ENCODE measurements around the gene SLC22A8.
"Not testable (repeated sequence)": the region's sequence is repeated elsewhere in the genome, so short reads cannot be mapped to it uniquely, and the experiment has no call there.

SLC22A8 gene

GRCh38 chr11:63015521-63016215, at the start of gene SLC22A8:
SLC22A8 (minus strand) TSS chr11:63015841; CDS start chr11:63014958, 883 bp downstream.
- no peak within 1 kb of the TSS for H3K4me3 ChIP-seq
- H3K9me3 ChIP-seq (ENCODE audit: low read depth, low read length) = no peaks in the 10 kb centered on the region
- DNase-seq (ENCODE audit: low read depth, low spot score) = no peak
- no peaks in the 10 kb centered on the region for H3K36me3 ChIP-seq (ENCODE audit: insufficient read depth, low read length)
- no peak within 1 kb of the TSS for H3K9ac ChIP-seq (ENCODE audit: insufficient read length)
- no peak within 1 kb of the TSS for H3K27ac ChIP-seq
- no peak for TF ChIP-seq EZH2 (IDR thresholded peaks at IDR 0.05)
- no peak for TF ChIP-seq POLR2AphosphoS5 (IDR thresholded peaks at IDR 0.05; ENCODE audit: borderline replicate concordance, low read depth, low read length)
- TF ChIP-seq FOXP2 (optimal IDR thresholded peaks at IDR 0.05; ENCODE audit: control extremely low read depth, extremely low read length, insufficient read depth) = no peak

- not testable (repeated sequence) for H3K27ac ChIP-seq; H3K9me3 ChIP-seq (ENCODE audit: low read depth, low read length); H3K4me3 ChIP-seq; H3K36me3 ChIP-seq (ENCODE audit: insufficient read depth, low read length); H3K9ac ChIP-seq (ENCODE audit: insufficient read length); DNase-seq (ENCODE audit: low read depth, low spot score)
Observed at GRCh38 chr11:63046203-63046602, 30.6 kb upstream of the SLC22A8 start.

GRCh38 chr11:63042596-63042995, 27.0 kb upstream of the SLC22A8 start:
- no peak overlapping the region for H3K27ac ChIP-seq
- H3K36me3 ChIP-seq (ENCODE audit: insufficient read depth, low read length) = no peaks in the 10 kb centered on the region
- TF ChIP-seq FOXP2 (optimal IDR thresholded peaks at IDR 0.05; ENCODE audit: control extremely low read depth, extremely low read length, insufficient read depth) (no peak), EZH2 (IDR thresholded peaks at IDR 0.05) (no peak), POLR2AphosphoS5 (IDR thresholded peaks at IDR 0.05; ENCODE audit: borderline replicate concordance, low read depth, low read length) (no peak)
- H3K9ac ChIP-seq (ENCODE audit: insufficient read length) = no peak overlapping the region
- H3K4me3 ChIP-seq = no peak overlapping the region
- no peak for DNase-seq (ENCODE audit: low read depth, low spot score)
- no peaks in the 10 kb centered on the region for H3K9me3 ChIP-seq (ENCODE audit: low read depth, low read length)

- TF ChIP-seq POLR2AphosphoS5 (IDR thresholded peaks at IDR 0.05; ENCODE audit: borderline replicate concordance, low read depth, low read length) (no peak), FOXP2 (optimal IDR thresholded peaks at IDR 0.05; ENCODE audit: control extremely low read depth, extremely low read length, insufficient read depth) (no peak), EZH2 (IDR thresholded peaks at IDR 0.05) (no peak)
- Histone ChIP-seq H3K4me3 (no peak overlapping the region), H3K9ac (ENCODE audit: insufficient read length) (no peak overlapping the region), H3K9me3 (ENCODE audit: low read depth, low read length) (no peaks in the 10 kb centered on the region), H3K36me3 (ENCODE audit: insufficient read depth, low read length) (no peaks in the 10 kb centered on the region), H3K27ac (no peak overlapping the region)
- DNase-seq (ENCODE audit: low read depth, low spot score) = no peak
Observed at GRCh38 chr11:63032457-63032856, 16.8 kb upstream of the SLC22A8 start.

GRCh38 chr11:63023841-63024648, 8.4 kb upstream of the SLC22A8 start:
- Histone ChIP-seq H3K9ac (ENCODE audit: insufficient read length) (no peak overlapping the region), H3K27ac (no peak overlapping the region), H3K4me3 (no peak overlapping the region), H3K36me3 (ENCODE audit: insufficient read depth, low read length) (no peaks in the 10 kb centered on the region), H3K9me3 (ENCODE audit: low read depth, low read length) (no peaks in the 10 kb centered on the region)
- peak; percentile 35 for DNase-seq (ENCODE audit: low read depth, low spot score)
- TF ChIP-seq EZH2 (IDR thresholded peaks at IDR 0.05) (no peak), POLR2AphosphoS5 (IDR thresholded peaks at IDR 0.05; ENCODE audit: borderline replicate concordance, low read depth, low read length) (no peak), FOXP2 (optimal IDR thresholded peaks at IDR 0.05; ENCODE audit: control extremely low read depth, extremely low read length, insufficient read depth) (no peak)

- DNase-seq (ENCODE audit: low read depth, low spot score) = no peak
- no peak overlapping the region for H3K27ac ChIP-seq
- H3K4me3 ChIP-seq = no peak overlapping the region
- H3K9me3 ChIP-seq (ENCODE audit: low read depth, low read length) = no peaks in the 10 kb centered on the region
- no peak overlapping the region for H3K9ac ChIP-seq (ENCODE audit: insufficient read length)
- no peak for TF ChIP-seq EZH2 (IDR thresholded peaks at IDR 0.05)
- TF ChIP-seq POLR2AphosphoS5 (IDR thresholded peaks at IDR 0.05; ENCODE audit: borderline replicate concordance, low read depth, low read length) = no peak
- no peak for TF ChIP-seq FOXP2 (optimal IDR thresholded peaks at IDR 0.05; ENCODE audit: control extremely low read depth, extremely low read length, insufficient read depth)
- H3K36me3 ChIP-seq (ENCODE audit: insufficient read depth, low read length) = no peaks in the 10 kb centered on the region
Observed at GRCh38 chr11:63023222-63023814, 7.7 kb upstream of the SLC22A8 start.

GRCh38 chr11:63022441-63022840, 6.8 kb upstream of the SLC22A8 start:
- no peak for DNase-seq (ENCODE audit: low read depth, low spot score)

GRCh38 chr11:63020671-63021291, 5.1 kb upstream of the SLC22A8 start:
- no peak overlapping the region for H3K27ac ChIP-seq
- no peak overlapping the region for H3K9ac ChIP-seq (ENCODE audit: insufficient read length)
- no peak overlapping the region for H3K4me3 ChIP-seq

More at GRCh38 chr11:63022441-63022840, 6.8 kb upstream of the SLC22A8 start:
- TF ChIP-seq POLR2AphosphoS5 (IDR thresholded peaks at IDR 0.05; ENCODE audit: borderline replicate concordance, low read depth, low read length) = no peak
- no peak for TF ChIP-seq FOXP2 (optimal IDR thresholded peaks at IDR 0.05; ENCODE audit: control extremely low read depth, extremely low read length, insufficient read depth)
- no peak for TF ChIP-seq EZH2 (IDR thresholded peaks at IDR 0.05)
- no peak overlapping the region for H3K9ac ChIP-seq (ENCODE audit: insufficient read length)
- H3K36me3 ChIP-seq (ENCODE audit: insufficient read depth, low read length) = no peaks in the 10 kb centered on the region
- no peaks in the 10 kb centered on the region for H3K9me3 ChIP-seq (ENCODE audit: low read depth, low read length)
- no peak overlapping the region for H3K27ac ChIP-seq
- no peak overlapping the region for H3K4me3 ChIP-seq

More at GRCh38 chr11:63020671-63021291, 5.1 kb upstream of the SLC22A8 start:
- H3K36me3 ChIP-seq (ENCODE audit: insufficient read depth, low read length) = no peaks in the 10 kb centered on the region
- no peaks in the 10 kb centered on the region for H3K9me3 ChIP-seq (ENCODE audit: low read depth, low read length)
- TF ChIP-seq POLR2AphosphoS5 (IDR thresholded peaks at IDR 0.05; ENCODE audit: borderline replicate concordance, low read depth, low read length) (no peak), EZH2 (IDR thresholded peaks at IDR 0.05) (no peak), FOXP2 (optimal IDR thresholded peaks at IDR 0.05; ENCODE audit: control extremely low read depth, extremely low read length, insufficient read depth) (no peak)
- DNase-seq (ENCODE audit: low read depth, low spot score) = no peak

Measured in SK-N-MC (cell line).